NCI-H2029 (cell line): ENCODE results near the gene STYXL2.

Experiments
- DNase-seq: peaks from one replicate; lab custom pipeline; 2025; lab: John Stamatoyannopoulos, UW

The STYXL2 gene

GRCh38 chr1:167110586-167110985, 16.7 kb downstream of the STYXL2 start:
- no peak for DNase-seq

DNA sequence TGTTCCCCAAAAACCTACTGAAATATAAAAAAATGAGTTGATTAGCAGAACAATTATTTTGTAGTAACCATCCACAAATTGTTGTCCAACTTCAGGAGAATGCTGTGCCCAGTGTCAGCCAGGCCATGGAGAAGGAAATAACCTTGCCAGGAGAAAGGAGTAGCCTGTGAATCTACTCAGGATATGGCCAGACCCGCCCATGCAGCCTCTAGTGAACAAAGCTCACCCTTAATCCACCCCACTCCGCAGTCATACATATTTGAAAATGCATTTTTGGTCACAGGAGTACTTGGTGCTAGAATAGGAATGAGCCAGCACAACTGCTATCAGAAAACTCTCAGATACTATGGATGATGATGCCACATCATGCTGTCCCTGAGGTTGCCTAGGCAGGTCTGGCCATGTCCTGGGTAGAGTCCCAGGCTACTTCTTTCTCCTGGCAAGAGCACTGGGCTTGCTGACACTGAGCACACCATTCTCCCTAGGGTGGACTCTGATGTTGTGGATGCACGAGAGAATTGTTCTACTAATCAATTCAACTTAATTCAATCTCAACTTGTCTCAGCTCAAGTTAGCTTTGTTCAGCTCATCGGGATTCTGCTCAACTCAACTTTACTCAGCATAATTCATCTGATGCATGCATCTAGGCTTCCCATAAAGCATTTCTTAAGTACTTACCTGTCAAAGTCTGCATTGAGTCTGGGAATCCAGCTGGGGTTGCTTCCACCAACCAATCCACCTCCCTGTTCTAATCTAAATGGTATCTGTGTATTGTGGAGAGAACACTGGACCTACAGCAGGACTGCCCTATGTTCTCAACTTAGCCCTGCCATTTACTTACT, 18.2 kb downstream of the STYXL2 start:
- no peak for DNase-seq

- DNase-seq = no peak
These were observed 20.9 kb downstream of the STYXL2 start for GRCh38 chr1:167114725-167115124.

DNA sequence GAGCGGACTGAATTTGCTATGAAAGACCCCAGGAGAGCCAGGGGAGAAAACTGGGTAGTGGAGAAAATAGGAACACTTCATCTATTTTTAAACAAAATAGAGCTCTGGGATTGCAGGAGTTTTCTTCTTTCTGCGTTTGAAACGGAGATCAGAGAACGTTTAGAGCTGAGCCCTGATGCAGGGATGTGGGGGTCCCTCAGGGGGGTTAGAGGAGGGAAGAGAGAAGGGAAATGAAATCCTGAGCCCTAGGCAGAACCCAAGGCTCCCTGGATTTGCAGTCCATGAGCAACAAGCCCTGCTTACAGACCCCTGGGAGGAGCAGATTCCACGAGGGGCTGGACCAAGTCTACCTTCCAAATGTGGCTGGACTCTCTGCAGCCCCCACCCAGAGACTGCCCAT, 21.8 kb downstream of the STYXL2 start:
- no peak for DNase-seq

GRCh38 chr1:167116174-167116573, 22.3 kb downstream of the STYXL2 start:
- no peak for DNase-seq

- DNase-seq = no peak
These were observed 23.4 kb downstream of the STYXL2 start for GRCh38 chr1:167117225-167117624.

DNA sequence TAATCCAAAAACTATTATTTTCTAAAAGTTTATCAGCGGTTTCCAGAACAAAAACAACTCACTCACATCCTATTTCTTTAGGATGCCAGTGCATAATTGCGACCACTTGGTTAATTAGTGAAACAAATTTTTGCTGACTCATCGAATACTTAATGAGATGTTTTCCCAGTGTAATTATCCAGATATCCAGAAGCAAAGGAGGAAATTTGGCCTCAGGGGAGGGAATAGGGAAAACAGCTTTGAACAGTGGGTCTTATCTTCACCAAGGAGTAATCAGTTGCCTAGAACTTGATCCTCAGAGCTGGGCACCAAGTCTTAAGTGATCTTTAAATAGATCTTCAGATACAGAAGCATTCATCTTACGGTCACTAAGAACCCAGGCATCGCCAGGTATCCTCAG, 24.3 kb downstream of the STYXL2 start:
- no peak for DNase-seq

- no peak for DNase-seq
These were observed 25.8 kb downstream of the STYXL2 start for GRCh38 chr1:167119696-167120095.

DNA sequence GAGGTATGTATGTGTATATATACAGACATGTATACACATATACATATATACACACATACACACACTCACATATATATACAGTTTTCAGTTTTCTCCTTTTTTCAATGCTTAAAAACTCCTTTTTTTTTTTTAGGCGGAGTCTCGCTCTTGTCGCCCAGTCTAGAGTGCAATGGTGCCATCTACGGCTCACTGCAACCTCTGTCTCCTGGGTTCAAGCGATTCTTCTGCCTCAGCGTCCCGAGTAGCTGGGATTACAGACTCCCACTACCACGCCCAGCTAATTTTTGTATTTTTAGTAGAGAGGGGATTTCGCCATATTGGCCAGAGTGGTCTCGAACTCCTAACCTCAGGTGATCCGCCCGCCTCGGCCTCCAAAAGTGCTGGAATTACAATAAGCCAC, 27.0 kb downstream of the STYXL2 start:
- no peak for DNase-seq

GRCh38 chr1:167121375-167122120, 27.7 kb downstream of the STYXL2 start:
- DNase-seq = no peak

- no peak for DNase-seq
These were observed 28.2 kb downstream of the STYXL2 start for GRCh38 chr1:167122121-167122480.

GRCh38 chr1:167122568-167122967, 28.7 kb downstream of the STYXL2 start:
- no peak for DNase-seq

- DNase-seq = no peak
These were observed 32.4 kb downstream of the STYXL2 start for GRCh38 chr1:167126317-167126716.

DNA sequence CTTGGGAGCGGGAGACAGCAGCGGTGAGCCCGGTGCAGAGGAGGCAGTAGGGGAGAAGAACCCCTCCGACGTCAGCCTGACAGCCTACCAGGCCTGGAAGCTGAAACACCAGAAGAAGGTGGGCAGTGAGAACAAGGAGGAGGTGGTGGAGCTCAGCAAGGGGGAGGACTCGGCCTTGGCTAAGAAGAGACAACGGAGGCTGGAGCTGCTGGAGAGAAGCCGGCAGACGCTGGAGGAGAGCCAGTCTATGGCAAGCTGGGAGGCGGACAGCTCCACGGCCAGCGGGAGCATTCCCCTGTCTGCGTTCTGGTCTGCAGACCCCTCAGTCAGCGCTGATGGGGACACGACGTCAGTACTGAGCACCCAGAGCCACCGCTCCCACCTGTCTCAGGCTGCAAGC, 32.9 kb downstream of the STYXL2 start:
- DNase-seq = no peak

DNA sequence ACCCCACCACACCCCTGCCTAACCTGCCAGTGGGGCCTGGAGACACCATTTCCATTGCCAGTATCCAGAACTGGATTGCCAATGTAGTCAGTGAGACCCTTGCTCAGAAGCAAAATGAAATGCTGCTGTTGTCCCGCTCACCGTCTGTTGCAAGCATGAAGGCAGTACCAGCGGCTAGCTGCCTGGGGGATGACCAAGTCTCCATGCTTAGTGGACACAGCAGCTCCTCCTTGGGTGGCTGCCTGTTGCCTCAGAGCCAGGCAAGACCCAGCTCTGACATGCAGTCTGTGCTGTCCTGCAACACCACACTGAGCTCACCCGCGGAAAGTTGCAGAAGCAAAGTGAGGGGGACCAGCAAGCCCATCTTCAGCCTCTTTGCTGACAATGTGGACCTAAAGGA, 33.4 kb downstream of the STYXL2 start:
- DNase-seq = no peak

DNA sequence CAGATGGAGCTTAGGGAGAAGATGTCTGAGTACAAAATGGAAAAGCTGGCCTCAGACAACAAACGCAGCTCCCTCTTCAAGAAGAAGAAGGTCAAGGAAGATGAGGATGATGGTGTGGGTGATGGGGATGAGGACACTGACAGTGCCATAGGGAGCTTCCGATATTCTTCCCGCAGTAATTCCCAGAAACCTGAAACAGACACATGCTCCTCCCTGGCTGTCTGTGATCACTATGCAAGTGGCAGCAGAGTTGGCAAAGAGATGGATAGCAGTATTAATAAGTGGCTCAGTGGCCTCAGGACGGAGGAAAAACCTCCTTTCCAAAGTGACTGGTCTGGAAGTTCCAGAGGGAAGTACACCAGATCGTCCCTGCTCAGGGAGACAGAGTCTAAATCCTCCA, 33.8 kb downstream of the STYXL2 start:
- DNase-seq = no peak

- DNase-seq = no peak
These were observed 34.7 kb downstream of the STYXL2 start for GRCh38 chr1:167128261-167129227.

DNA sequence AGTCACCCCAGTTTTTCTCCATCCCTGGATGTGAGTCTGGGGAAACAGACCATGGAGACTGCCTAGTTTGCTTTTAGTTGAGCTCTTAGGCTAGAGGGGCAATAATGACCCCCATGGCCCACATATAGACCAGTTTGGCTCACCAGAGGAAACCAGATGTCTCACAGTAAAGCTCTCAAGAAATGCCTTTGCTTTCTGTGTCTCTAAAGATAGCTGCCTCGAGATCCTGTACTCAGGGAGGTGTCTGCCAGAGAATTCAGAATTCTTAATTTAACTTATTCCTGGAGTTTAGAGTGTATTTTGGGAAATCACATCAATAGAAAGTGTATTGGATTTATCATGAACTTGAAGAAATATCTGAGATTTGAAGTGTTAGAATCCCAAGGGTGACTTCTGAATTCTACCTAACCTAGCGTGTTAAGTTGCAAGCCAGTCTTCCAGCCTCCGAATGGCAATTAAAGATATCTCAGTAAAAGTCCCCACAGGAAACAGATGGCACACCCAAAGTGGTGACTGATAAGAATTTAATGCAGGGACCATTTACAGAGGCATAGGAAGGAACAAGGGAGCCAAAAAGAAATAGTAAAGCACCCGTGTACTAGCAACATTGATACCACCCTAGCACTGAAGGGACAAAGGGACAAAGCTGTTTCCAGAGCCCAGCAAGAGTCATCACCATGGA, 37.1 kb downstream of the STYXL2 start:
- no peak for DNase-seq

DNA sequence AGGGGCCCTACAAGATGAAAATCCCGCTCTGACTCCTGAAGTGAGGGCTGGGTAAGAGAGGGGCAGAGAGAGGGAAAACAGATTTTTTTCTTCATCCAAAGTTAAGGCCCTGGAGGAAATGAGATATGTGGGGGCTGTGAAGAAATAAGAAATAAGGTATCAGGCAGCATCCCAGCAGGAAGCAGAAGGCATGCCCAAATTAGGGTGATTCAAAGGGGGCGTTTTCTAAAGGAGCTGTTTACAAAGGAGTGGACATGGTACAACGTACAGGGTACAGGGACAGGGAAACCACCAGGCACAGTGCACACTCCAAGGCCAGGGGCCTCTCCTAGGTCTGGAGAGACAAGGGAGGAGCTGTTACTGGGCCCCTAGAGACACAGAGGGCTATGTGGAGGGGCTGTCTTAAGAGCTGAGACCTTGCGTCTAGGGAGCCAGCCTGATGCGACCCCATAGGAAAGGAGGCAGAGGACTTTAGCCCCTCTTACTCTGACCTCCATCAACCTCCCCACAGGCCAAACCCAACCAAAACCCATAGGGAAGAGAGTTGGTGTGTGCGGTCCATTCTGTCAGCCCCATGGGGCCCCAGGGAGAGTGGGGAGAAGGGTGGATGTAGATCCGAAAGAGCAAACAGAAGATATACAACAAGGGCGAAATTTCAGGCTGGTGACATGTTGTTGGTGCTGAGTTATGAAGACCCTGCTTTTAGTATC, 38.6 kb downstream of the STYXL2 start:
- DNase-seq = no peak

- DNase-seq = no peak
These were observed 41.5 kb downstream of the STYXL2 start for GRCh38 chr1:167135281-167135840.

DNA sequence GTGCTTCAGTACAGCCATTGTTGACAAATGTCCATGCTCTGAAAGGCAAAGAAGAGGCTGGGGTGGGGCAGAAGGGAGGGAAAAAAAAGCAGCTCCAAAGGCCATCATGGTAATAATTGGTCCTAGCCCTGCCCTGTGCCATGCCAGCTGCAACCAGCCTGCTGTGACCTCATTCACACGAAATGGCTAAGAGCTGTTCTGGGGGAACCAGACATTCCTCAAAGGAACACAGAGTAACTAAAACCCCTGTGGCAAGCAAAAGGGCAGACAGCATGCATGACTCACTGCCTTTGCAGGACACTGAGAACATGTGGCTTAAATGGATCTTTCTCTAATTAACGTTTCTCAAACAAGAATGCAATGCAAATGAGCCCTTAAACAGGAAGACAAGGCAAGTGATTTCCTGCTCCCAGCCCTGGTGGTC, 42.3 kb downstream of the STYXL2 start:
- DNase-seq = no peak
